Measurements from ENCODE around the gene PABPC1L. TPM values are rescaled to one million over a fixed set of nuclear protein-coding genes. Genes with fewer than 3 reads are reported as not detected.

PABPC1L gene
- total RNA-seq, 8 experiments from 2014 or later = 4.4 to 97.9 (median 12.8) TPM

GRCh38 chr20:44955270-44955669 lies 45.4 kb downstream of the PABPC1L start:
- no peak overlapping the region for H3K27ac ChIP-seq
- no peak overlapping the region for H3K4me3 ChIP-seq
- in situ Hi-C loops (cut with MboI; ENCODE audit: low pct_unique_long_range_greater_than_20kb in 2 of 9, low sequenced_read_pairs in 9 of 9, unreplicated experiment in 9 of 9) = no loop called here
- no peak for ATAC-seq (replicated peaks in 6 of 8)
- peaks cover 7 to 8% of the 10 kb centered on the region in 2 donors for H3K4me1 ChIP-seq (replicated peaks in 1 of 2)
- 92 to 100% (median 94%) methylated on average over 1 to 4 of the region's 4 CpGs; no CpG with 5 or more reads in 5 of the 10 experiments for WGBS, 10 experiments

DNA sequence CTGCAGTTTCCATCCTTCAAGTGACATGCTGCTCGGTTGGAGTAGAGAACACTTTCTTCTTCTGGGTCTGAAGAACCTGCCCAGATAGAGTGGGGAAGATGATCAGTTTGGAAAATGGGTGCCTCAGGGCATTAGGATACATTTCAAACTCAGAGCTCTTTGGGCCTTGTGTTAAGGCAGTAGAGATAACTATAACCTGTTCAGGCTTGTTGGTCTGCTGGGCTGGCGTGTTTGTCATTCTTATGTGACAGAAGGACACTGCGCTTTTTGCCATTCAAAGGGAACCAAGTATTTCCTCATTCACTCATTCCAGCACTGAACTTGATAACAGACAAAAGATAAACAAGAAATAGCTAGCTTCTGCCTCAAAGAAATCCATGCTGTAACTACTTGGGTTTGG lies 46.5 kb downstream of the PABPC1L start:
- WGBS, 10 experiments = 83 to 100% (median 90%) methylated on average over 1 to 3 of the region's 3 CpGs; no CpG with 5 or more reads in 2 of the 10 experiments
- Histone ChIP-seq H3K27ac (no peak overlapping the region), H3K4me1 (replicated peaks in 1 of 2) (peaks cover 7 to 8% of the 10 kb centered on the region in 2 donors), H3K4me3 (no peak overlapping the region)
- no peak for ATAC-seq (replicated peaks in 6 of 8)
- in situ Hi-C loops (cut with MboI; ENCODE audit: low pct_unique_long_range_greater_than_20kb in 2 of 9, low sequenced_read_pairs in 9 of 9, unreplicated experiment in 9 of 9) = no loop called here

GRCh38 chr20:44958276-44958675 lies 48.4 kb downstream of the PABPC1L start:
- Histone ChIP-seq H3K27ac (no peak overlapping the region), H3K4me1 (replicated peaks in 1 of 2) (peaks cover 7 to 8% of the 10 kb centered on the region in 2 donors), H3K4me3 (no peak overlapping the region)
- in situ Hi-C loops (cut with MboI; ENCODE audit: low pct_unique_long_range_greater_than_20kb in 2 of 9, low sequenced_read_pairs in 9 of 9, unreplicated experiment in 9 of 9) = no loop called here
- 83 to 100% (median 96%) methylated on average over 2 to 8 of the region's 8 CpGs; no CpG with 5 or more reads in 1 of the 10 experiments for WGBS, 10 experiments
- ATAC-seq (replicated peaks in 6 of 8) = no peak

- H3K4me1 ChIP-seq (replicated peaks in 1 of 2) = peaks cover 7 to 8% of the 10 kb centered on the region in 2 donors
- ATAC-seq (replicated peaks in 6 of 8) = no peak
- WGBS, 10 experiments = 0 to 46% (median 9%) methylated on average over 1 to 8 of the region's 8 CpGs
- in situ Hi-C loops (cut with MboI; ENCODE audit: low pct_unique_long_range_greater_than_20kb in 2 of 9, low sequenced_read_pairs in 9 of 9, unreplicated experiment in 9 of 9) = no loop called here
- no peak overlapping the region for H3K27ac ChIP-seq
- peak overlapping the region; percentile 47 to 73 (median 68) for H3K4me3 ChIP-seq
Observed at GRCh38 chr20:44959082-44959637, 49.3 kb downstream of the PABPC1L start.

- peak overlapping the region; percentile 47 to 73 (median 68) for H3K4me3 ChIP-seq
- ATAC-seq (replicated peaks in 6 of 8) = peak; percentile 1 to 22 (median 8)
- H3K27ac ChIP-seq = no peak overlapping the region
- in situ Hi-C loops (cut with MboI; ENCODE audit: low pct_unique_long_range_greater_than_20kb in 2 of 9, low sequenced_read_pairs in 9 of 9, unreplicated experiment in 9 of 9) = no loop called here
- peaks cover 7 to 8% of the 10 kb centered on the region in 2 donors for H3K4me1 ChIP-seq (replicated peaks in 1 of 2)
- 0 to 12% (median 3%) methylated on average over 2 to 10 of the region's 13 CpGs; no CpG with 5 or more reads in 4 of the 10 experiments for WGBS, 10 experiments
Observed at GRCh38 chr20:44959638-44960102, 49.8 kb downstream of the PABPC1L start.

DNA sequence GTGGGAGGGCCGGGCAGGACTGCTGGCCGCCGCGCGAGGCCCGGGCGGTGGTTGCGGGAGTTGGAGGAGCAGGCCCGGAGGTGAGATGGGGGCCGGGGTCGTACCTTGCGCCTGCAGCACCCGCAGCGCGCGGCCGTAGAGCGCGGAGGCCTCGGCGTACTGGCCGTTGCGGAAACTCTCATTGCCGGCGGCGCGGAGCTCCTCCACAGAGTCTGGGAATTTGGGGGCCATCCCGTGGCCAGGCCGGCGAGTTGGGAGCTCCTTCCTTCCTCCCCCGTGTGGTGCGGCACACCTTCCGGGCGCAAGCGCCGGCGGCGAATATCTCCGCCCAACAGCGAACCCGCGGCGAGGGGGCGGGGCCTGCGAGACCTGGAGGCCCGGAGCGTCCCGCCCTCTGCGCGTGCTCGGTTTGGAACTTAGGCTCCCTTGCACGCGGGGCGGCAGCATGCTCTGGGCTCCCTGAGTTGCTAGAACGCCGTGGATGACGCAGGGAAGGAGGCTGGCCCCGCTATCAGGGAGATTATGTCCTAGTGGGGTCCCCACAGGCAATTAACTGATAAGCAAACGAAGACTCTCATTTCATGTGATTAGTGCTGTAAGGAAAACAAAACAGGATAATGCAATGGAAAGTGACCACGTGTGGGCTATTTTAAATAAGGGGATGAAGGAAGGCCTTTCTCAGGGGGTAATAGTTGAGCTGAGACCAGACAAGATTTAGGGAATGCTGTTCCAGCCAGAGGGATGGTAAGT lies 50.4 kb downstream of the PABPC1L start, which contains the start of gene TOMM34:
Gene TOMM34 (minus strand): TSS at position 295 of the 750 bp plus-strand sequence. CDS start 64 bp downstream, at position 231.
- Histone ChIP-seq H3K4me1 (replicated peaks in 1 of 2) (peaks cover 7 to 8% of the 10 kb centered on the region in 2 donors), H3K4me3 (peak within 1 kb of the TSS; percentile 47 to 73 (median 68)), H3K27ac (no peak within 1 kb of the TSS)
- WGBS, 10 experiments = 0 to 4% (median 2%) methylated on average over 3 to 15 of the region's 60 CpGs; no CpG with 5 or more reads in 4 of the 10 experiments
- in situ Hi-C loops (cut with MboI; ENCODE audit: low pct_unique_long_range_greater_than_20kb in 2 of 9, low sequenced_read_pairs in 9 of 9, unreplicated experiment in 9 of 9) = no loop called here
- peak; percentile 86 to 98 (median 98) for ATAC-seq (replicated peaks in 6 of 8)

GRCh38 chr20:44961011-44961869 lies 51.4 kb downstream of the PABPC1L start:
- Histone ChIP-seq H3K4me1 (replicated peaks in 1 of 2) (peaks cover 7 to 8% of the 10 kb centered on the region in 2 donors), H3K27ac (no peak overlapping the region), H3K4me3 (peak overlapping the region in 1 of 5 donors; percentile 68)
- WGBS, 10 experiments = 37 to 100% (median 89%) methylated on average over 2 to 4 of the region's 4 CpGs; no CpG with 5 or more reads in 1 of the 10 experiments
- ATAC-seq (replicated peaks in 6 of 8) = no peak
- in situ Hi-C loops (cut with MboI; ENCODE audit: low pct_unique_long_range_greater_than_20kb in 2 of 9, low sequenced_read_pairs in 9 of 9, unreplicated experiment in 9 of 9) = no loop called here

GRCh38 chr20:44961870-44962267 lies 52.0 kb downstream of the PABPC1L start:
- peak in 1 of 8 experiments; percentile 5 for ATAC-seq (replicated peaks in 6 of 8)
- Histone ChIP-seq H3K27ac (no peak overlapping the region), H3K4me1 (replicated peaks in 1 of 2) (peaks cover 7 to 8% of the 10 kb centered on the region in 2 donors), H3K4me3 (no peak overlapping the region)
- in situ Hi-C loops (cut with MboI; ENCODE audit: low pct_unique_long_range_greater_than_20kb in 2 of 9, low sequenced_read_pairs in 9 of 9, unreplicated experiment in 9 of 9) = no loop called here
- WGBS, 10 experiments = 50 to 100% (median 74%) methylated on average over 1 to 3 of the region's 3 CpGs; no CpG with 5 or more reads in 7 of the 10 experiments

DNA sequence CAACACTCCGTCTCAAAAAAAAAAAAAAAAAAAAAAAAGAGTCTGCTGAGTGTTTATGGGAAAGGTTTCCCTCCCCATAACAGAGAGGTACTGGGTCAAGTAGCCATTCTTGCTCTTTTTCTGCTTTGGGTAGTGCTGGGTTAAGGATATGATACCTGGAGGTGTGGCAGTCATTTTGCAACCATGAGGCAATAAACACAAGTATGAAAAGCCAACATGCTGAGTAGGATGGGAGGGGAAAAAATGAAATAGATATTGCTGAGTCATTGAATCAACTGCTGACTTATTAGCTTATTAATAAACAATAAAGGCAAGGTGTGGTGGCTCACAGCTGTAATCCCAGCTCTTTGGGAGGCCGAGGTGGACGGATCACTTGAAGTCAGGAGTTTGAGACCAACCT lies 52.6 kb downstream of the PABPC1L start:
- 87 to 100% (median 100%) methylated on average over 1 to 3 of the region's 3 CpGs; no CpG with 5 or more reads in 3 of the 10 experiments for WGBS, 10 experiments
- in situ Hi-C loops (cut with MboI; ENCODE audit: low pct_unique_long_range_greater_than_20kb in 2 of 9, low sequenced_read_pairs in 9 of 9, unreplicated experiment in 9 of 9) = no loop called here
- no peak overlapping the region for H3K4me3 ChIP-seq
- ATAC-seq (replicated peaks in 6 of 8) = no peak
- H3K4me1 ChIP-seq (replicated peaks in 1 of 2) = peaks cover 11 to 13% of the 10 kb centered on the region in 2 donors
- no peak overlapping the region for H3K27ac ChIP-seq

- H3K27ac ChIP-seq = no peak overlapping the region
Observed at GRCh38 chr20:44963325-44964215, 53.7 kb downstream of the PABPC1L start.

DNA sequence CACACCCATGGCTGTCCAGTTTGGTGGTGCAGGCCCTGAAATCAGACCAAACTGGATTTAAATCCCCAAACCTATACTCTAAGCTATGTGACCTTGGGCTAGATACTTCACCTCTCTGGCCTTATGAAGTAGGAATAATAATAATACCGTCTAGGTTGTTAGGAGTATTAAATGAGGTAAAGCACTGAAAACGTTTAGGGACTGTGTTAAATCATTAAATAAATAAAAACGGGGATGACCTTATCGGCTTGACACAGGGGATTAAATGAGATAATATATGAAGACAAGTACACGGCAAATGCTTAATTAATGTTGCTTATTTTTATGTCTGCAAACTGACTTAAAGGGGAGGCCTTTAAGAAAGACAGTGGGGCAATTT lies 55.8 kb downstream of the PABPC1L start:
- peaks cover 7 to 8% of the 10 kb centered on the region in 2 donors for H3K4me1 ChIP-seq (replicated peaks in 1 of 2)
- H3K27ac ChIP-seq = peak overlapping the region; percentile 63 to 88
- in situ Hi-C loops (cut with MboI; ENCODE audit: low pct_unique_long_range_greater_than_20kb in 2 of 9, low sequenced_read_pairs in 9 of 9, unreplicated experiment in 9 of 9) = no loop called here
- ATAC-seq (replicated peaks in 6 of 8) = no peak
- 8 to 100% (median 55%) methylated on average over 1 to 5 of the region's 5 CpGs for WGBS, 10 experiments
- H3K4me3 ChIP-seq = peak overlapping the region; percentile 72 to 96 (median 80)

More at GRCh38 chr20:44963325-44964215, 53.7 kb downstream of the PABPC1L start:
- H3K4me3 ChIP-seq = no peak overlapping the region
- 0 to 100% (median 78%) methylated on average over 1 to 4 of the region's 4 CpGs; no CpG with 5 or more reads in 3 of the 10 experiments for WGBS, 10 experiments
- no peak for ATAC-seq (replicated peaks in 6 of 8)
- in situ Hi-C loops (cut with MboI; ENCODE audit: low pct_unique_long_range_greater_than_20kb in 2 of 9, low sequenced_read_pairs in 9 of 9, unreplicated experiment in 9 of 9) = no loop called here
- H3K4me1 ChIP-seq (replicated peaks in 1 of 2) = peaks cover 15% of the 10 kb centered on the region in 2 donors

Measured in motor neuron (in vitro differentiated cells).